PC-3 (cell line): ENCODE data around the gene LATS2. TPM values are rescaled to one million over a fixed set of nuclear protein-coding genes. Genes with fewer than 3 reads are reported as not detected.

ENCODE experiments used
- ATAC-seq: fragments of 200-7000 bp; cut with Tn5 transposase; 2 replicates; pipeline ENCODE4 v1.9.1; 2020; ENCODE audit warnings: mild to moderate bottlenecking, moderate library complexity
- BruUV-seq: library from RNA; stranded (reverse); fragments of 400-500 nt; replicated peaks from 2 replicates; lab custom pipeline; 2021; lab: Mats Ljungman, UMichigan
- CTCF ChIA-PET: fragments of 300-600 bp; sonication (Branson Sonifier 250); formaldehyde crosslinking; loops from one replicate; lab custom pipeline; 2022; ENCODE audit warnings: antibody characterized with exemption; lab: Charles Lee
- POLR2A ChIA-PET: fragments of 300-600 bp; sonication (Branson Sonifier 250); formaldehyde crosslinking; loops from one replicate; lab custom pipeline; 2022; ENCODE audit warnings: antibody characterized with exemption; ENCODE audit not compliant: unreplicated experiment; lab: Charles Lee
- DNase-seq: peaks from one replicate; pipeline ENCODE4 v3.0.0-alpha.2; 2015
- H2AFZ ChIP-seq: fragments of 300-600 bp; sonication (generic); 2 replicates; pipeline ENCODE4 v1.6.0; 2016; ENCODE audit warnings: antibody characterized with exemption, low read length
- H3F3A ChIP-seq: fragments of 300-600 bp; sonication (generic); one replicate; pipeline ENCODE4 v1.6.0; 2017; ENCODE audit warnings: antibody characterized with exemption, low read length, control low read depth, mild to moderate bottlenecking; ENCODE audit not compliant: unreplicated experiment
- H3K27ac ChIP-seq: fragments of 300-600 bp; sonication (generic); 2 replicates; pipeline ENCODE4 v1.5.1; 2016; ENCODE audit warnings: mild to moderate bottlenecking, low read length
- H3K27me3 ChIP-seq: fragments of 300-600 bp; sonication (generic); 2 replicates; pipeline ENCODE4 v1.6.1; 2016; ENCODE audit warnings: low read length, mixed read lengths
- H3K36me3 ChIP-seq: fragments of 300-600 bp; sonication (generic); 2 replicates; pipeline ENCODE4 v1.6.1; 2016; ENCODE audit warnings: low read depth, mixed run types, low read length, mixed read lengths
- H3K4me1 ChIP-seq: fragments of 300-600 bp; sonication (generic); 2 replicates; pipeline ENCODE4 v1.5.1; 2016; ENCODE audit warnings: low read length; ENCODE audit not compliant: insufficient read depth
- H3K4me2 ChIP-seq: fragments of 300-600 bp; sonication (generic); 2 replicates; pipeline ENCODE4 v1.6.0; 2016; ENCODE audit warnings: low read length
- H3K4me3 ChIP-seq: fragments of 300-600 bp; sonication (generic); 2 replicates; pipeline ENCODE4 v1.5.1; 2016; ENCODE audit warnings: mild to moderate bottlenecking, low read length, mixed read lengths
- H3K79me2 ChIP-seq: fragments of 300-600 bp; sonication (generic); 2 replicates; pipeline ENCODE4 v1.6.1; 2017; ENCODE audit warnings: low read length, mixed read lengths
- H3K9ac ChIP-seq: fragments of 300-600 bp; sonication (generic); 2 replicates; pipeline ENCODE4 v1.6.0; 2016; ENCODE audit warnings: mild to moderate bottlenecking, low read length
- H3K9me2 ChIP-seq: fragments of 300-600 bp; sonication (generic); replicated peaks from 2 replicates; pipeline ENCODE4 v1.6.1; 2016; ENCODE audit warnings: mixed run types, low read length, mixed read lengths
- H3K9me3 ChIP-seq: fragments of 300-600 bp; sonication (generic); 2 replicates; pipeline ENCODE4 v1.6.1; 2016; ENCODE audit warnings: low read length, mixed read lengths
- H4K20me1 ChIP-seq: fragments of 300-600 bp; sonication (generic); 2 replicates; pipeline ENCODE4 v1.6.1; 2016; ENCODE audit warnings: low read length, mixed read lengths
- CTCF ChIP-seq: fragments of 300-600 bp; sonication (generic); conservative IDR thresholded peaks from 2 replicates; pipeline ENCODE4 v1.5.1; 2017; ENCODE audit warnings: antibody characterized with exemption, low read depth, mild to moderate bottlenecking, low read length
- EZH2 ChIP-seq: fragments of 300-600 bp; sonication (generic); IDR thresholded peaks from one replicate; pipeline ENCODE4 v1.6.1; 2017; ENCODE audit warnings: antibody characterized with exemption, mild to moderate bottlenecking, low read length; ENCODE audit not compliant: unreplicated experiment
- EZH2phosphoT487 ChIP-seq: fragments of 300-600 bp; sonication (generic); IDR thresholded peaks from 2 replicates; pipeline ENCODE4 v1.6.1; 2018; ENCODE audit warnings: mild to moderate bottlenecking, antibody characterized with exemption, low read length, borderline replicate concordance
- intact Hi-C: fragments of 100-400 bp; cut with micrococcal nuclease; formaldehyde crosslinking; loops from 2 replicates; pipeline ENCODE4 v1.9.0; 2023
- total RNA-seq: library from RNA; depleted of rRNA; stranded (reverse); fragments of >200 nt; gene quantifications from 2 replicates; pipeline ENCODE4 v1.2.3, GENCODE V29; 2014

Gene LATS2
- total RNA-seq, 1 experiment from 2014 or later: 11.0 TPM

- no peak overlapping the region for H3K27ac ChIP-seq
- no TSS peak for BruUV-seq
- ATAC-seq (no peak), DNase-seq (no peak)
- peaks cover 5% of the 10 kb centered on the region; the same call in 1 of the 2 replicates for H3K36me3 ChIP-seq
- no peaks in the 10 kb centered on the region for H3F3A ChIP-seq
- no peak overlapping the region for H2AFZ ChIP-seq
- no peaks in the 10 kb centered on the region for H3K9me2 ChIP-seq
- H3K79me2 ChIP-seq: 0 out of 2 replicates have a peak, but pooled peaks cover 10% of the 10 kb centered on the region
- no peak overlapping the region for H3K4me3 ChIP-seq
- ChIA-PET CTCF (no interaction called here), POLR2A (interaction anchor here (0.6 kb wide), 1 partner anchor 24 kb away, joined by 3 read pairs; no protein-coding TSS in a partner anchor)
- no peaks in the 10 kb centered on the region for H4K20me1 ChIP-seq
- H3K4me2 ChIP-seq: no peak overlapping the region
- intact Hi-C loops: no loop called here
- H3K9me3 ChIP-seq: no peaks in the 10 kb centered on the region
- TF ChIP-seq EZH2phosphoT487 (no peak), CTCF (no peak), EZH2 (no peak)
- H3K27me3 ChIP-seq: no peaks in the 10 kb centered on the region
- no peak overlapping the region for H3K9ac ChIP-seq
- no peaks in the 10 kb centered on the region for H3K4me1 ChIP-seq
Measured at GRCh38 chr13:20989656-20990321, 71.6 kb downstream of the LATS2 start.

- no peaks in the 10 kb centered on the region for H3K9me3 ChIP-seq
- BruUV-seq: no TSS peak
- H3K9ac ChIP-seq: no peak overlapping the region
- no peaks in the 10 kb centered on the region for H3K9me2 ChIP-seq
- no peaks in the 10 kb centered on the region for H3F3A ChIP-seq
- H3K36me3 ChIP-seq: peaks cover 5% of the 10 kb centered on the region; the same call in 1 of the 2 replicates
- TF ChIP-seq EZH2phosphoT487: no peak
- TF ChIP-seq CTCF: no peak
- TF ChIP-seq EZH2: no peak
- CTCF ChIA-PET: no interaction called here
- no peaks in the 10 kb centered on the region for H3K27me3 ChIP-seq
- intact Hi-C loops: no loop called here
- H3K27ac ChIP-seq: no peak overlapping the region
- no peaks in the 10 kb centered on the region for H4K20me1 ChIP-seq
- 0 out of 2 replicates have a peak, but pooled peaks cover 7% of the 10 kb centered on the region for H3K79me2 ChIP-seq
- H3K4me2 ChIP-seq: no peak overlapping the region
- no peak overlapping the region for H3K4me3 ChIP-seq
- POLR2A ChIA-PET: interaction anchor here (0.6 kb wide), 1 partner anchor 23 kb away, joined by 3 read pairs; no protein-coding TSS in a partner anchor
- no peaks in the 10 kb centered on the region for H3K4me1 ChIP-seq
- H2AFZ ChIP-seq: no peak overlapping the region
- ATAC-seq (no peak), DNase-seq (no peak)
Measured at GRCh38 chr13:20988909-20989655, 72.3 kb downstream of the LATS2 start.
